Stimulated activated CD4-positive, alpha-beta T cell treated with anti-CD3 and anti-CD28 coated beads, Interleukin-1b, Interleukin-23, amount 100 ng/mL, for 1 hour (primary cell): ENCODE results near the gene NEK1.
"Not testable (repeated sequence)": the region's sequence is repeated elsewhere in the genome, so short reads cannot be mapped to it uniquely, and the experiment has no call there.

Experiments
- DNase-seq, 2 donors: peaks; one replicate each; pipeline ENCODE4 v3.0.0-alpha.2; 2020; ENCODE audit warnings: low read depth in 2 of 2

The NEK1 gene

DNA sequence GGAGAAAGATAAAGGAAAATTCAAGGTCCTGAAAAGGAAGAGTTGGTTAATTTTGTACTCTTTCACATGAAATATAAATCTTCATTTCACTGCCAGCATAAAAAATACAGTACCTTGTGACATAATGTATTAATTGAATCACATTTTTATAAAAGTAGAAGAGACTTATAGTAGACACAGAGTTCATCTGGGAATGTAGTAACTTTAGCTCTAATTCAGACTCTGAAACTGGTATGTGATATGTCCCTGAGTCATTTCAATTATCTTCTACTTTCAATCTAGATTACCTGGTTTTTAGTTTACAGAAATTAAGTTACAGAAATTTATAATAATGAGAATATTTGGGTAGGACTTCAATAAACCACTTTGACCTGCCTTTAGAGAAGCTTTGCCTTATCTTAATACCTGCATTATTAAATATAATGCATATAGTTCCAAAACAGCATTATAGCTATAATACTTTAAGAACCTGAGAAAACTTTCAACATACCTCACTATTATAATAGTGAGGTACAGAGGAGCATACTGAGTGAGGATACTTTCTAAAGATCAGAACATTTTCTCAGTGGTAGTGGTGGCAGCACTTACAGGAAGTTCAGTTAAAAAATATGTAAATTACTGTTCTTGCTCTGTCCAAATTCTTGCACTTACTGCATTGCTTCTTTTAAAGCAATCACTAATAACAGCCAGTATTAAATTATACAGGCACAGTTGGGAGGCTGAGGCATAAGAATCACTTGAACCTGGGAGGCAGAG lies 11.2 kb downstream of the NEK1 start:
- DNase-seq = no peak

GRCh38 chr4:169594560-169595195 lies 17.7 kb downstream of the NEK1 start:
- DNase-seq = no peak

GRCh38 chr4:169593050-169593560 lies 19.3 kb downstream of the NEK1 start:
- no peak for DNase-seq

GRCh38 chr4:169583563-169583962 lies 28.8 kb downstream of the NEK1 start:
- no peak for DNase-seq

DNA sequence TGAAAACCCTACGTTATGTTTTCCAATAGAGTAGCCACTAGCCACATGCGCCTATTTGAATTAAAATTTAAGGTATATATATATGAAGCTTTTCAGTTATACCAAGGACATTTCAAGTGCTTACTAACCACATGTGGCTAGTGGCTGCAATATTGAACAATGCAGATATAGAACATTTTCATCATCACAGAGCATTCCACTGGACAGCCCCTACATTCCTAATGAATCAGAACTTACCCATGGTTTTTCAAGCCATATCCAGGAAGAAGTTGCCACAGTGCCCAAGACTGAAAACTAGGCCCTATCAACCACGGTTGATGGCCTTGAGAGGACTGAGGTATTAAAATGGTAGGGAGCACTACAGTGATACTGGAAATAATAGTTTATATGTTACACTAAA lies 29.7 kb downstream of the NEK1 start:
- no peak for DNase-seq

DNA sequence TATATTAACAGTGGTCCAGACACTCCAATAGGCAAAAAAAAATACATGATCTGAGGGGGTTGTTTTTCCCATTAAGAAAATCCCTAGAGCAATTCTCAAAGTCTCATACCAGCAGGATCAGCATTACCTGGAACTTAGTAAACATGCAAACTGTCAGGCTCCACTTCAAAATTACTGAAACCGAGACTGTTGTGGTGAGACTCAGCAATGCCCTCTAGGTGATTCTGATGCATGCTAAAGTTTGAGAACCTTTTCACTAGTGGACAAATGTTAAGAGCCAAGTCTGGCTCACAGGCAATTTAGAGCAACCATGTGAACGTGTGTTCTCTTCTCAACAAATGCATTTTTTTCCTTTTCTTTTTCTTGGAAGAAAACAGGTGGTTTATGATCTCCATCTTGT lies 30.2 kb downstream of the NEK1 start:
- DNase-seq = no peak

GRCh38 chr4:169573889-169574288 lies 38.5 kb downstream of the NEK1 start:
- DNase-seq = no peak

- no peak for DNase-seq
Observed at GRCh38 chr4:169571435-169571834, 40.9 kb downstream of the NEK1 start.

DNA sequence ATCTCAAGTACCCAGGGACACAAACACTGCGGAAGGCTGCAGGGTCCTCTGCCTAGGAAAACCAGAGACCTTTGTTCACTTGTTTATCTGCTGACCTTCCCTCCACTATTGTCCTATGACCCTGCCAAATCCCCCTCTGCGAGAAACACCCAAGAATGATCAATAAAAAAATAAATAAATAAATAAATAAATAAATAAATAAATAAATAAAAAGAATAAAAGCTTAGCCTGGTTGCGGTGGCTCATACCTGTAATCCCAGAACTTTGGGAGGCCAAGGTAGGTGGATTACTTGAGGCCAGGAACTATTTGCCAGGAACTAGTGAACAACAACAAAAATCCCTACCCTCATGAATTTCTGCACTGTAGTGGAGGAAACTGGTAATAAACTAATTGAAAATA lies 41.4 kb downstream of the NEK1 start:
- DNase-seq = not testable (repeated sequence)

- DNase-seq = not testable (repeated sequence)
Observed at GRCh38 chr4:169570266-169570665, 42.1 kb downstream of the NEK1 start.

GRCh38 chr4:169569188-169569587 lies 43.2 kb downstream of the NEK1 start:
- DNase-seq = not testable (repeated sequence)

DNA sequence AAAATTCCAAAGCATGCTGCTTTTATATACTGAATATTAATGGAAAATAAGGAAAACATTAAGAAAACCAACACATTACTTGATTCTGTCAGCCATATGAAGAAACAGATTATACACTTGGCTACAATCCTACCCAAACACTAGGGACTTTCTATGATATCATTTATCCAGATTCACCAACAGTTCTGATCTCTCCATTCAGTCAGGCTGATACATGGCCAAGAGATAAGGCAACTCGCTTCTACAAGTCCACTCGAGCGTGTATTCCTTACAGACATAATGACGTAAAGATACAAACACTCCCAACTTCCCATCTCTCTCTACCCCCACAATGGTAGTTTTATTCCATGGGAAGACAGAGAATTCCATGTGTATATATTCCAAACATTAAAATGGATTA lies 44.5 kb downstream of the NEK1 start:
- DNase-seq = no peak

DNA sequence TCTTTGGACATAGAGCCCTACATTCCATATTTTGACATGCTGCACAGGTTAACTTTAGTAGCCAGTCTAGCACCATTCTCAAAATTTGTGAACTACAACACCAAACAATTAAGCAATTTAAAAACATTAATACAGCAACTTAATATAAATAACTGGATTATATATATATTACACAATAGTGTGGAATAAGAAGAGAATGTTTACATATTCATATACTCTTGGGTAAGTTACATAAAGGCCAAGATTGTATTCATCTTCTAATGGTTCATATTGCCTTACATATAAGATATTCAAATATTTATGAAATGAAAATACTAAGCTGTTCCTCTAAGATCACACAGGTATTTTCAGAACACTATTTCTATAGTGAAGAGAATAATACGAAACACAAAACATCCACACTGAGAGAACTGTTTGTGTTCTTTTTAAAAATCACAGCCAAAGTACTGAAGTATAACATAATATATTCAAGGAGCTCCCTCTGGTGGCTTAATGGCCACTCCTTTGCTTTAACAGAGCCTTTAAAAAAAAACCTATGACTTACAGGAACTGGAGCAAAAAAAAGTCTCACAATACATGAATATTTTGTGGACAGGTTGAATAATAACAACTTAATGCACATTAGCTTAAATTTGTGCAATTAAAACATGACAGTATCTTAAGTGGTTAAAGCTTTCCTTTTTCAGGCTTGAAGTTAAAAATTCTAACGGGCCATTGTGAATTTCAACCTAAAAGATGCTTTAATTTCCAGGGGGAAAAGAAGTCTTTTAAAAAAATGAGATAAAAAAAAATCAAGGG lies 46.2 kb downstream of the NEK1 start:
- DNase-seq = no peak

DNA sequence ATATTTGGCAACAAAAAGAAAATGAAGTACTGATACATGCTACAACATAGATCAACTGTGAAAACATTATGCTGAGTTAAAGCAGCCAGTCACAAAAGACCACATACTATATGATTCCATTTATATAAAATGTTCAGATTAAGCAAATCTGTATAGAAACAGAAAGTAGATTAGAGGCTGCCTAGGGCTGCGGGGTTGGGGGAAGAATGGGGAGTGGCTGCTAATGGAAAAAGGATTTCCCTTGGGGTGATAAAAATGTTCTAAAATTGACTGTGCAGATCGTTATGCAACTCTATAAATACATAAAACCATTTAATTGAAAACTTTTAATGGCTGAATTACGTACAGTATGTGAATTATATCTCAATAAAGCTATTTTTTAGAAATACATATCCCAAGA lies 46.8 kb downstream of the NEK1 start:
- no peak for DNase-seq

GRCh38 chr4:169557061-169557636 lies 55.2 kb downstream of the NEK1 start:
- DNase-seq = no peak

DNA sequence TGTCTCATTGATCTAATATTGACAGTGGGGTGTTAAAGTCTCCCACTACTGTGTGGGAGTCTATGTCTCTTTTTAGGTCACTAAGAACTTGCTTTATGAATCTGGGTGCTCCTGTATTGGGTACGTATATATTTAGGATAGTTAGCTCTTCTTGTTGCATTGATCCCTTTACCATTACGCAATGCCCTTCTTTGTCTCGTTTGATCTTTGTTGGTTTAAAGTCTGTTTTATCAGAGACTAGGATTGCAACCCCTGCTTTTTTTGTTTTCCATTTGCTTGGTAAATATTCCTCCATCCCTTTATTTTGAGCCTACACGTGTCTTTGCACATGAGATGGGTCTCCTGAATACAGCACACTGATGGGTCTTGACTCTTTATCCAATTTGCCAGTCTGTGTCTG lies 65.8 kb downstream of the NEK1 start:
- DNase-seq = not testable (repeated sequence)

- DNase-seq = no peak
Observed at GRCh38 chr4:169540774-169541173, 71.6 kb downstream of the NEK1 start.

DNA sequence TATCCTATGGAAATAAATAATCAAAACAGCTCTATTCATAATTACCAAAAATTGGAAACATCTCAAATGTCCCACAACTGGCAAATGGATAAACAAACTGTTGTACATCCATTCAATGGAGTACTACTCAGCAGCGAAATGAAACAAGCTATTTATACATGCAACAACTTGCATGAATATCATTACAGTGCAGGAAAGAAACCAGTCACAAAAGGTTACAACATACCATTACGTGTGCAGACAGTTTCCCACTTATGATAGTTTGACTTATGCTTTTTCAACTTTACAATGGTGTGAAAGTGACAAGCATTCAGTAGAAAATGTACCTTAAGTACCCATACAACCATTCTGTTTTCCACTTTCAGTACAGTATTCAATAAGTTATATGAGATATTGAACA lies 82.3 kb downstream of the NEK1 start:
- no peak for DNase-seq

- no peak for DNase-seq
Observed at GRCh38 chr4:169523796-169524195, 88.6 kb downstream of the NEK1 start.

GRCh38 chr4:169510617-169511016 lies 101.8 kb downstream of the NEK1 start:
- DNase-seq = no peak

DNA sequence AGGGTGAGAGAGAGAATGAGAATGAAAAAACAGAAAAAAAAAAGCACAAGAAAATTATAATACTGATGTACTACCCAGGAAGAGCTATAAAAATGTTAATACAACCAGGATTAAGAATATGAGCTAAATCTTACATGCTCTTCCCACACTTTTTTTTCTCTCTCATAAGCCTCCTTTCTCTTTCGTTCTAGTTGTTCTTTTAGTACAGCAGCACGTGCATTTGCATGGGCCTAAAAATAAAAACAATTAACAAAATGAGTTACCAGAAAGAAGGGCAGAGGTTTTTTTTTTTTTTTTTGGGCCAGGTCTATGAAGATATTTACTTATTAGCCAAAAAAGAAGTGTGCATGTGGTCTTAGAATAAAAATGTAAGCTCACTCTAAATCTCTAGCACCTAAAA lies 105.5 kb downstream of the NEK1 start:
- DNase-seq = no peak

- DNase-seq = not testable (repeated sequence)
Observed at GRCh38 chr4:169499907-169500306, 112.5 kb downstream of the NEK1 start.
